ENCODE data around the gene GLP2R.
"Not testable (repeated sequence)": the region's sequence is repeated elsewhere in the genome, so short reads cannot be mapped to it uniquely, and the experiment has no call there.

The GLP2R gene

DNA sequence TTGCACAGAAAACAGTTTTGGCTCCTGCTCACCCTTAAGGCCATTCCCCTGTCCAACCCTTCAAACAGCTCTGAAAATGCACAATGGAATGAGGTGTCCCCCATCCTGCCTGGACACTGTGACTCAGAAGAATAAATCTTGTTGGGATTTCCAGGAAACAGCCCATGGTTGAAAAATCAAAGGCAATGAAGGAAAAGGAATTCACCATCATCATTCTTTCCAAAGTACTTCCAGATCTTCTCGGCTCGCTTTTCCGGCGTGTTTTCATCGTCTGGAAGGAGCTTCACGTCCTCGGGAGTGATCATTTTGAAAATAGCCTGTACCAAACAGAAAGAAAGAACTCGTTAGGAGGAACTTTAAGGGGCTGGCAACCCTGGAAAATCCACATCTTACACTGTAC is 75.1 kb downstream of the GLP2R start:
- FAIRE-seq = no peak

DNA sequence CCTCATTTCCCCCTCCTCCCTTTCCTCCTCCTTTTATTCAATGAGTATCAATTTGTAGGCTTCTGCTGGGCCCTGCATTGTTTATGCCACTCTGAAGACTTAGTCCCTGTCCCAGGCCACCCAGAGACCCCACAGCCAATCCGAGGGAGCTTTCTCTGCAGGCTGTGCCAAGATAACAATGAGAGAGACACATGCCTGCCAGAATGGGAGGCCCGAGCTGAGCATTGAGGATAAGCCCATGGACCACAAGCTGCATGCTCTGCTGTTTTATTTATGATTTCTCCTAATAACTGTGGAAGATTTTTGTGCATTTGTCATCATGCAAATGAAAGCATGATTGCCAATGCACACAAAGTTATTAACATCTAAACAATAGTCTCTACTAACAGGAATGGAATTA is 76.4 kb downstream of the GLP2R start:
- no peak for FAIRE-seq

DNA sequence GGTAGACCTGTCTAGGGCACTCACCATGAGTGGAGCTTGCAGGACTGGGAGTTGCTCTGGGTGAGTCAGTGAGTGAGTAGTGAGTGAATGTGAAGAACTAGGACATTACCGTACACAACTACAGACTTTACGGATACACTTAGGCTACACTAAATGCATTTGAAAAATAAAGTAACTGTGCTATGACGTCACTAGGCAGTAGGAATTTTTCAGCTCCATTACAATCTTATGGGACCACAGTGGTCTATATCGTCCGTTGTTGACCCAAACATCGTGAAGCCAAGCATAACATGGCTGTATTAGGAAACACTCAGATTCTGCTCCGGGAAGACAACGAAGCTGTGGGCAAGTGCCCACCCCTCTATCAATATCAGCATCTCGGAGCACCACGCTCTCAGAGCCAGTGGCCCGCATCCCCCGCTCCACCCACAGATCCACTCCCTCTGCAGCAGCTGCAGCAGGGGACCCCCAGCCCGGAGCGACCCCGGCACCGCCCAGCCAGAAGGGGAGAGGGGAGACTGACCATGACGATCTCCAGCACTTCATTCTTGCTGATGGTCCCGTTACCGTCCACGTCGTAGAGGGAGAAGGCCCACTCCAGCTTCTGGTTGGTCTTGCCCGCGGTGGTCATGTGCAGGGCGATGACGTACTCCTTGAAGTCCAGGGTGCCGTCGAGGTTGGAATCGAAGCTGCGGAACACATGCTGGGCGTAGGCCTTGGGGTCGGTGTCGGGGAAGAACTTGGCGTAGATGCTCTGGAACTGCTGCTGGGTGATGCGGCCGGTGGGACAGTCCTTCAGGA is 78.8 kb downstream of the GLP2R start:
- no peak for FAIRE-seq

DNA sequence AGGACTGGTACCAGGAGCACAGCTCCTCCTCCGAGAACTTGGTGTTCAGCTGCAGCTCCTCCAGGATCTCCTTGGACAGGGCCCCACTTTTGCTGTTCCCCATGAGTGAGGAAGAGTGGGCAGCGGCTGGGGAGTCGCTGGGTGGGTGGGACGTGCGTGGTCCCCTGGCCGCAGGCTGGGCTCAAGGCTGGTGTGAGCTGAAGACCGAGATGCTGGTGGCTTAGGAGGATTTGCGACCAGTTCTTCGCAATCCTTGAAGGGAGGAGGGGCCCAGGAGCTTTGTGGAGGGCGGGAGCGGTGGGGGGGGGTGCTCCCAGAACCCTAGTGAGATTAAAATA is 79.3 kb downstream of the GLP2R start, which contains the start of gene RCVRN:
RCVRN (minus strand) TSS at position 194 of the 338 bp plus-strand sequence; CDS start at position 103, 91 bp downstream.
- no peak for FAIRE-seq

DNA sequence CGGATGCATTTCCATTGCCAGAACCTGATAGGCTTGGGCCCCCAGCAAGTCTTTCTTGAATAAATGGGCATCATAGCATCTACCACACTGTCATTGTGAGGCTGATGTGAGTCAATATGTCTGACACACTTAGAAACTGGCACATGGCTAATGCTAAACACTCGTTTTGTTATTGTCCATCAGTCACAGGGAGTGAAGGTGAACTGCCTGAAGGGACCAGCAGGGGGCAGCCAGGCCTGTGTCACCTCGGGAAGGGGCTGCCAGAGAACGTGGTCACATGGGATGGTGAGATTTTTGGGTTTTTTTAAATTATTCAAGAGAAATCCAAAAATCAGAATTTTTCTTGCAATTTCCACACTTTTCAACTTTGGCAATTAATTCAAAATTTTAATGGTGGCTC is 80.2 kb downstream of the GLP2R start:
- FAIRE-seq = no peak

DNA sequence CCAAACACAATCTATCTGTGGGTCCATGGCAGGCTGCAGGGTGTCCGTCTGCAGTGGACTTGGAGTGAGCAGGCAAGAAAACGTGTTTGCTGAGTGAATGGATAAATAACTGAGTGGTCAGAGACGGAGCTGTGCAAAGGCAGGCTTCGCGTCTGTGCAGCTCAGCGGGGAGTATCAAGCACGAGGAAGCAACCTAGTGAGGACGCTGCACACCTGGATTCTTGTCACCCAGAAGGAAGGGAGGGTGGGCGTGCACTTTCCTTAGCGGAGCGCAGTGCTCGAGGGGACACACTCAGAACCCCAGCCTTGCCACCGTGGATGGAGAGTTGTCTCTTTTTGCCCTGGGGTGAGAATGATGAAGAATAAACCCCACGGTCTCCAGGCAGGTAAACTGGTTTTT is 80.9 kb downstream of the GLP2R start:
- no peak for FAIRE-seq

DNA sequence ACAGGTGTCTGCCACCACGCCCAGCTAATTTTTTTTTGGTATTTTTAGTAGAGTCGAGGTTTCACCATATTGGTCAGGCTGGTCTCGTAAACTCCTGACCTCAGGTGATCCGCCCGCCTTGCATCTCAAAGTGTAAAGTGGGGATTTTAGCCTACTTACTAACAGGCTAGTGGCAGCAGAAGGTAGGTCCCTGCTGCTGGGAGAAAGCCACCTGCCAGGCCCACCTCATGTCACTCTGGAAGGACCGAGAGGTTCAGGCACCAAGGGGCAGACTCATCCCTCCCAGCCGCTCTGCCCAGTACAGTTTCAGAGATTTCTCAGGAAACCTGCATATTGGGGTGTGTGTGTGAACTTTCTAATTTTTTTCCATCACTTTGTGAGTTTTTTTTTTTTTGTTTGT is 81.4 kb downstream of the GLP2R start:
- no peak for FAIRE-seq

DNA sequence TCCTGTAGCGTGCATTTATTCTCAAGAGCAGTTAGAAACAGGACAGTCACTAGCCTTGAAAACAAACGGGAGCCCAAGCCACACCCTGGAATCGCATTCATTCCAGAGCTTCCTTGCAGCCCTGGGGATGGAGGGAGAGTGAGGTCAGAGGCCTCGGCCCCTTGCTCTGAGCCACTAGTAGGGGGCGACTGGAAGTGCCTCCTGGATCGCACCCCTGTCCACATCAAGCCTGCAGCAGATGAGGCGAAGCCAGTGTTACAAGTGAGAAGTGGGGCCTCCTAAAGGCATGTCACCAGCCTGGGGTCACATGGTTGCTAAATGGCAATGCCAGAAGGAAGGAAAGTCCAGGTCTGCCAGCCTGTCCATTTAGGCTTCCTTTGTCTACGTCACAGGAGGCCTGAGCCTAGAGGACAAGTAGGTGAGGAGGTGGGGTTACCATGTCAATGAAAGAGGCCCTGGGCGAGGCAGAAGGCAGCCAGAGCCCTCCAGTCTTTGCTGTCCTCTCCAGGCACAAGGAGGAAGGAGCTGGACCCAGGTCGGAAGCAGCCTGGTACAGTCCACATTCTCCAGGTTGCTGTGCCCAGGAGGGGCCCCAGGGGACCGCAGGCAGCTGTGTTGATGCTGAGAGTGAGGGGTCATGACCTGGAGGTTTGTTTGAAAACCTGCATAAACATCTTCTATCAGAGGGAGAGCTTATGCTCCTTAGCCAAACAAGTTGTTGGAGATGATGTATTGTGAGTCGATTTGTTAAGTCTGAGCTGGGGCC is 82.3 kb downstream of the GLP2R start:
- no peak for FAIRE-seq

DNA sequence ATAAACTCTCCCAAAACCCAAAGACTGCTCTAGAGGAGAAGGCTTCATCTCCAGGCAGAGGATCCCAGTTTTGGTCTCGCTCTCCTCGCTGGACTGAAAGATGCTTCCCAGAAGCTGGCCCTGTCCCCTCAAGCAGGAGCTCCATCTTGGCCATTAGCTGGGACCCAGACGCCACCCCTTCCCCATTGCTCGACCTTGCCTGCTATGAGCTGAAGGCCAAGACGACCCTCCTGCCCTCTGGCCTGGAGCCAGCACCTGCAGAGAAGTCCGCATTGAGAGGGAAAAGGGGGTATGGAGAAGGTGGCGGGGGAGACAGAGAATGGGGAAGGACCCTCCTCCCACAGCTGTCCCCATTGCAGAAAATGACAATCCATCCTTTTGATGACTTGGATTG is 82.9 kb downstream of the GLP2R start:
- FAIRE-seq = no peak

DNA sequence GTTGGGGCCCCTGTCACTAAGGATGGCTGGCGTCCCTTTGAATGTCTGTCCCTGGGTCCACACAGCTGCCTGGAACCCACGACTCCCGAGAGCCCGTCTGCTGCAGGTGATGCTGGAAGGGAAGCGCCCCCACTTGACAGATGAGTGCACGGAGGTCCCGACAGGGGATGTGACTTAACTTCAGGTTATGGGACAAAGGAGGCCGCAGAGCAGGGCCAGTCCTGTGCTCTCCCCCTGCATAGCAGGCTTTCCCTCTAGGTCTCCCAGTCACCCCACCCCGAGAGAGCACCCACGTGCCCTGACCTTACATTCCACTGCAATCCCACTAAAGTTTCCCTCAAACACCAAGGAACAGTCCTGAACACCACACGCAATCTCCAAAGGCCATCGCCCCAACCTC is 85.4 kb downstream of the GLP2R start:
- FAIRE-seq = no peak

DNA sequence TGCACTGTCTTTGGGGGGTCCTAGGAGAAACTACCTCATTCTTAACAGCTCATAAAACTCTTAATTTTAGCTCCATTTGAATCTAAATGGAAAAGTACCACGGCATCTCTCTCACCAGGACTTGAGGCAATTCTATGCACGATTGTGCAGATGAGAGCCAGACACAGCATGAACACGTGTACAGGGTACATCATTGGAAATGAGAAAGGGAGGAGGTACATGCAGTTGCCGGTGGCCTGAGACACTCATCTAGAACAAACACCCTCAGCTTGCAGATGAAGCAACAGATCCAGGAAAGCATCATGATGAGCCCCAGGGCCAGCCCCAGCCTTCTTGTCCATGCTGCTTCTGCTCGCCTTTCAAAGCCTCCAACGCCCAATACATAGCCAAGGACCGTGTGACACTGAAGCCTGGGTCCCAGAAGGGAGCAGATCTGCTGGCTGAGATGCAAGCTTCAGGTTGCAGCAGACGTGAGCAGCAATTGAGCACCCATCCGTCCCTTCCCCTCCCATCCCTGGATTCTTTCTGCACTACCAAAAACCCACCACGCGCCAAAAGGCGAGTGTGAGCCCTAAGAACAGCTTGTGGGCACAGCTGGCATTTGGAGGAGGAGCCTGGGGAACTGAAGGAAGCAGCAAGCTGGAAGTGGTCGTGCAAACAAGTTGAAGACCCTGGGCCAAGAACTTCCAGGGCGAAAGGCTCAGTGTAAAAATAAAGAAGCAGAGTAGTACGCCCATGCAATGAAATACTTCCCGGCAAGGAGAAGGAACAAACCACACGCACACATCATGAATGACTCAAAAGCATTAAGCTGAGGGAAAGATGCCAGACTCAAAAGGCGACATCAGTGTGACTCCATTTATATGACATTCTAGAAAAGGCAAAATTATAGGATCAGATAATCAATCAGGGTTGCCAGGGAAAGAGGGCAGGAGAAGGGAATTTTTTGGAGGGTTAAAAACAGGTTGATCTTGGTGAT is 86.7 kb downstream of the GLP2R start:
- FAIRE-seq = no peak

DNA sequence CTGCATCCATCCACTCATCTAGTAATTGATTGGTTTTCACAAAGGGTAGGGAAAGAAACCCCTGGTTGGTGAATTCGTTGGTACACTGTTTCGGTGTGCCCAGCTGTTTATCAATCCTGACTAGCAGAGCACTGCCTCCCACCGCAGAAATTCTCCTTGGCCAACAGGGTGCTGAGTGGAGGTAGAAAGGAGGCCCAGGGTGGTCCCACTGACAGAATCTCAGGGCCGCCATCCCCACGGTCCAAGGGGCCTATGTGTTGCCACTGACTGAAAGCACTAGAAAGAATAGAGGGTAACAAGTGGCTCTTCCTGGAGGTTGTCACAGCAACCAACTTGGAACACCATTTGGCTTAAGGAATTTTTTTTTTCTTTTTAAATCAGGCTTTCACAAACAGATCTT is 87.8 kb downstream of the GLP2R start:
- no peak for FAIRE-seq

DNA sequence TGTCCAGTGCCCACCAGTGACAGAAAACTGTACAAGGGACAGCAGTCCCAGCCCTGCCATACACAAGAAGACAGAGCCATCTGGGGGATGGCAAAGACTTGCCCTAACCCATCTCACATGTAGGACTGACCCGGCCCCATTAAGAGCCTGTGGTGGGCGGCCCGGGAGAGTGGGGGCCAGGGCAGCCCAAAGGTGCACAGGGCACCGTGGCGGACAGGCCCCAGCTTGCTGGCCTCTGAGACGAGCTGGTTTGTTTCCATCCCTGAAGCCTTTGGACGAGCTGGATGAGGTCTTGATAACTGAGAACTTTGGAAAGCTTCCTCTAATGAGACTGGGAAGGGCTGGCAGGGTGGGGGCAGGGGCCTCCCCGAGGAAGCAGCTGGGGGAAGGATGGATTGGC is 90.4 kb downstream of the GLP2R start:
- FAIRE-seq = no peak

DNA sequence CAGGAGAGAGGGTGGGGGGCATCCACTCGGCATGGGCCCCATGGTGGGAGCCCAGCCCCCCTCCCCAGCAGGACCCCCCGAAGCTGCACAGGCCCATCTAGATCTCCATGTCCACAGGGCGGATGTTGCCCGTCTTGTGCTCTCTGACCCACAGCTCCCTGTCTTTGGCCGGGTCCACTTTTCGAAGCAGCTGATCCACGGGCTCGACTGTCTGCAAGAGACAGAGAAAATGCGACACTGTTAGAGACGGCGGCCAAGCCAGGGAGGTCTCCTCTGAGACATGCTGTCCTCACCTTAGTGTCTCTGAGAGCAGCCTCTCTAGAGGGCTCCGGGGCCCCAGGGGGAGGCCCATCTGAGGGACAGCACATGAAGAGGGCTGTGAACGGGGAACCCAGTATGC is 91.4 kb downstream of the GLP2R start:
- no peak for FAIRE-seq

DNA sequence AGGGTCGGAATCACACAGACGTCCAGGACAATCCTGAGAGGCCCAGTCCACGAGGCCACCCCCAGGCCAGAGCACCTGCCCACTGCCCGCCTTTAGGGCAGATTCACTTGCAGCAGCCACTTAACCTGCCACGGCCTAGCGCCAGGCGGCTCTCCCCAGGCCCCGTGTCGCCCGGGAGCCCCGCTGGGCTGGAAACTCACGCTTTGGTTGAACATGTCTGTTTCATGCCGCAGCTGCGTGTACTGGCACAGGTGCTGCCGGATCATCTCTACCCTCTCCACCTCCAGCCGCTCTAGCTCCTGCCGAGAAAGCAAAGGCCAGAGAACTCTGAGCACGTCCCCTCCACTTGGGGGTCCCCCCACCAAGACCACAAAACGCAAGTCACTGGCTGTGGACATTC is 92.1 kb downstream of the GLP2R start:
- FAIRE-seq = no peak

DNA sequence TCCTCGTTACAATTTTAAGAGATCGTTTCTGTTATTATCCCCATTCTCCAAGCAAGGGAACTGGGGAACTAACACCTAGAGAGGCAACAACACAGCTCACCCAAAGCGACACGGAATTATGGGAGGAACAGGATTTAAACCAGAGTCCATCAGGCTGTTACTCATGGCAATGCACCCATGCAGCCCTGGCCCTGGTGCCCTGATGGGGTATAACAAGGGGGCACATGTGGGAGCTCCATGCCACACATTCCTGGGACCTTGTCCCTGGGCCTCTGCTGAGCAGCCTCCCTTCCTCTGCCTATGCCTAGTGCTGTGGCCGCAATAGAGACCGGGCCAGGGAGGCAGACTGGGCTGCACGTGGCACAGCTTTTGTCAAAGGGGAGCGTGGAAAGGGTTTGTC is 92.6 kb downstream of the GLP2R start:
- FAIRE-seq = no peak

DNA sequence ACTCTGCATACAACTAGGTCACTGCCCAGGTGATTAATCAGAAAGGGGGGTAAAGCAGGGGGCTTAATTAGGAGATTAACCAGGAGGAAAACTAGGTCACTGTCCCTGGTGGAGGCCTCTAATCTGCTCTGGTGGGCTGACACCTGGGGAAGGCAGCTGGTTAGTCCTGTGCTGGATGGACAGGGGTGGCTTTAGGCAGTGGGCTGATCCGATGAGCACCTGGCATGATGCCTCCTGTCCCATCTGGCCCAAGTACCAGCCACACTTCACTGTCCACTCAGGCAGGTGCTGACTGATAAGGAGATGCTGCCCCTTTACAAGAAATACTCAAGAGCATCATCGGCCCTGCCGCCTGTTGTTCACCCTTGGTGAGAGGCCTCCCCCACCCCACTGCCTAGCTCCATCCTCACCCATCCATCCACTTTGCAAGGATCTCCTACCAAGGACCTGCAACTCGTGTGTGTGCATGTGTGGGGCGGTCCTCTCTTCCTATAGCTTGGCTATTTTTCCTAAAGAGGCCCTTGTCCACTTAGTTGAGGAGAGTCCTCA is 93.2 kb downstream of the GLP2R start:
- FAIRE-seq = no peak

DNA sequence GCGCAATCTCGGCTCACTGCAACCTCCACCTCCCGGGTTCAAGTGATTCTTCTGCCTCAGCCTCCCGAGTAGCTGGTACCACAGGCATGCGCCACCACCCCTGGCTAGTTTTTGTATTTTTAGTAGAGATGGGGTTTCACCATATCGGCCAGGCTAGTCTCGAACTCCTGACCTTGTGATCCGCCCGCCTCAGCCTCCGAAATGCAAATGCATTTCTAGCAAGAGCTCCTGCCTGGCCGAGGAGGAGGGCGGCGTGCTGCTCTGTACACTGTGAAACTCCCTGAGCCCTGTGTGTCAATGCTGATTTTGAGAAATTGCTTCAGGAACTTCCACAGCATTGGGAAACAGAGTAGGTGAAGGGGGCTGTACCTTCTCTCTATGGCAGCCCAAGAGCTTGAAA is 95.5 kb downstream of the GLP2R start:
- FAIRE-seq = not testable (repeated sequence)

DNA sequence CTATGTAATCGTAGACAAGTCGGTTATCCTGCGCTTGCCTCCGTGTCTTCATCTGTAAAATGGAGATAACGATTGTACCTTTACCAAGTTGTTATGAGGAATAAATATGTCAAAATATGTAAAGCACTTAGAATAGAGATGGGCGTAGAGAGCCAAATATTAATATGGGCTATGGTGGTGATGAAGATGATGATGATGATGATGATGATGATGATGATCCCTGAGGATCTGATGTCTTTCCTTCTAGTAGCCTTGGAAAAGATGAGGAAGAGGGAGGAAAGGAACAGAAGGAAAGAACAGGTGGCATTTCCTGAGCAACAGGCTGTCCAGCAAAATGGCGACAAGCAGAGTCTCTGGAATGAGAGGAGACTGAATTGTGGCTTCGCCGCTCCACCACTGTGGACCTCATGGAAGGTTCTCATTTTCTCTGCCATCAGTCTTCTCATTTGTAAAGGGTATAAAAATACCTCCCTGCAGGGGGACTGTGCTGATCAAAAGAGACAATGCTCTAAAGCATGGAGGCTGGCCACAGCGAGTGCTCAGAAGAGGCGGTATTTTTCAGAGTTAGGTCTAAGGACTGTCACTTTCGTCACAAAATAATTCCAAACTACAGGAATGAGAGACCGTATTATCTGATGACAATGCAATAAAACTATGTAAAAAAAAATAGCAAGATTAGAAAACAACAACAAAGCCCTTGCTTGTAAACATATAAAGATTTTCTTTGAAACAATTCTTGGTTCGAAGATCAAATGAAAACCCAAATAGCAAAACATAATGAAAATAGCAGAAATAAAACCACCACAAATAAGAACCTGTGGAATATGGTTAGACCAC is 96.5 kb downstream of the GLP2R start:
- no peak for FAIRE-seq

DNA sequence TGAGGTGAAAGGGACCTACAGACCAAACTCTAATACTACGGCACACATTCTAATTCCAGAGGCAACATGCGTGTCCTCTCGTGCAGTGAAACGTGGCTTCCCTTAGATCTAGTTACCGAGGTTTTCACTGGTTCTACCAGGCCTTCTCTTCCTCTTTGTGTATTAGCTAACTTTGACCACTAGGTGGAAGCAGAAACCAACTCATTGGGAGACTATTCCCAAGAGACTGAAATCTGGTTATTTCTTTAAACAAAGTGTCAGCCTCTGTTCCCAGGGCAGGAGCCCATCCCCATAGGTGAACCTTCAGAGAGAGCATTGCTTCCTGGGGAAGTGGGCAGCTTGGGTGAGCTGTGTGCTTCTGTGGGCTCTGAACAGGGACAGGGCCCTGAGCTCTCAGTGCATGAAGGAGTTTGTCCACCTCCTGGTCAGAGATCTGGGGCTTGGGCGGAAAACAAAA is 99.0 kb downstream of the GLP2R start:
- peak; percentile 95 for FAIRE-seq

DNA sequence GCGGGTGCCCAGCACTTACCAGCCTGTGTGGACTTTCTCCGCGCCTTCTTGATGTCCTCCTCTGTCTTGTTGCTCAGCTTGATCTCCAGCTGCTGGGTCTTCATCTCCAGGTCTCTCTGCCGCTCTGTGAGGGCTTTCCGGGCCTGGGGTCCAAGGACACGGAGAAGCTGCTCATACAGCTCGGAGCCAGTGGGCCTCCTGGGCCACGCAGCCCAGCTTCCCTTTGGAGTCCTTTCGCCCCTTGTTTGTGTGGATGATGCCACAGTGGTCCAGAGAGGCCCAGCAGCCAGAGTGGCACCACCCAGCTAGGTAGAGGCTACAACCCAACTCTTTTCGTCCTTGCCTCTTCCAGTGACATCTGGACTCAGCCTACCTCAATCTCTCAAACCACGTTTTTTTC is 99.7 kb downstream of the GLP2R start:
- no peak for FAIRE-seq
